Lower leg skin (tissue), 3 donors: ENCODE data around the gene THSD4.

Experiments
- POLR2A ChIP-seq, 2 donors: fragments of 450-650 bp; IDR thresholded peaks; one replicate each; pipeline ENCODE4 v1.6.1; 2016 to 2017; ENCODE audit warnings: antibody characterized with exemption in 2 of 2, mild to moderate bottlenecking in 1 of 2, moderate library complexity in 1 of 2
- TF ChIP-seq, protein P1 (sequence below), 3 donors: fragments of 450-650 bp; IDR thresholded peaks; one replicate each; pipeline ENCODE4 v1.5.1; 2016; ENCODE audit warnings: antibody characterized with exemption in 3 of 3, mild to moderate bottlenecking in 3 of 3, moderate library complexity in 2 of 3

GRCh38 chr15:71509139-71509538 is 393.9 kb downstream of the THSD4 start:
- TF ChIP-seq, protein P1, sequence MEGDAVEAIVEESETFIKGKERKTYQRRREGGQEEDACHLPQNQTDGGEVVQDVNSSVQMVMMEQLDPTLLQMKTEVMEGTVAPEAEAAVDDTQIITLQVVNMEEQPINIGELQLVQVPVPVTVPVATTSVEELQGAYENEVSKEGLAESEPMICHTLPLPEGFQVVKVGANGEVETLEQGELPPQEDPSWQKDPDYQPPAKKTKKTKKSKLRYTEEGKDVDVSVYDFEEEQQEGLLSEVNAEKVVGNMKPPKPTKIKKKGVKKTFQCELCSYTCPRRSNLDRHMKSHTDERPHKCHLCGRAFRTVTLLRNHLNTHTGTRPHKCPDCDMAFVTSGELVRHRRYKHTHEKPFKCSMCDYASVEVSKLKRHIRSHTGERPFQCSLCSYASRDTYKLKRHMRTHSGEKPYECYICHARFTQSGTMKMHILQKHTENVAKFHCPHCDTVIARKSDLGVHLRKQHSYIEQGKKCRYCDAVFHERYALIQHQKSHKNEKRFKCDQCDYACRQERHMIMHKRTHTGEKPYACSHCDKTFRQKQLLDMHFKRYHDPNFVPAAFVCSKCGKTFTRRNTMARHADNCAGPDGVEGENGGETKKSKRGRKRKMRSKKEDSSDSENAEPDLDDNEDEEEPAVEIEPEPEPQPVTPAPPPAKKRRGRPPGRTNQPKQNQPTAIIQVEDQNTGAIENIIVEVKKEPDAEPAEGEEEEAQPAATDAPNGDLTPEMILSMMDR (IDR thresholded peaks at IDR 0.05) = no peak
- no peak for TF ChIP-seq POLR2A (IDR thresholded peaks at IDR 0.05)
